Measurements from ENCODE around the gene NKX1-1.

DNA sequence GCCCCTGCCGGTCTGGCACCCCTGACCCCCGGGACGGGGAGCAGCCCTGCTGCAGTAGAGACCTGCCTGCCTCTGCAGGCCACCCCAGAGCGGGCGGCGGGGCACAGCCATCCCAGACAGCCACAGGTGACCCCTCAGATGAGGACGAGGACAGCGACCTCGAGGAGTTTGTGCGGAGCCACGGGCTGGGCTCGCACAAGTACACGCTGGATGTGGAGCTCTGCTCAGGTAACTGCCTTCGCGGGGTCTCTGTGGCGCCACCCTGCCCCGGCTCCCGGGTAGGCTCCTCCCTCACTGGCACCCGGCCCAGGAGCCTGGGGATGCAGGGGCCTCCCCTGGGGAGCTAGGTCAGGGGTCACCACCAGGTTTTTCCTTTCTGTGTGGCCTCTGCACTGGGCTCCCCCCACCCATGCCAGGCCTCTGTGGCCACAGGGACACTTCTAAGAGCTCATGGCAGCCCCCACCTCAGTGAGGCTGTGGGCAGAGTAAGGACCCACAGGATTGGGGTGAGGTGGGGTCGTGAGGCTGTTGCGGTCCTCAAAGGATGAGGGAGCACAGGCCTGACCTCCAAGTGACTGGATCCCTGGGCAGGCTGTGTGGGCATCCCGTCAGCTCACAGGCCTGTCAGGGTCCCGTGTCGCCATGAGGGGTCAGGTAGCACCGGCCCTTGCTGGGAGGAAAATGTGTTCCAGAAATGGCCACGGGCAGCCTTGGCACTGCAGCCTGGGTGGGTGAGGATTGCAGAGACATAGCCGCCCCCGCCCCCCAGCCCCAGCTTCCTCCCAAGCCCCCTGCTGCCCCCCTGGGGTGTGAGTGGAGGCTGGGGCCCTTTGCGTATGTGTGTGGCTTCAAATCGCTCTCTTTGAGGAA, 52.8 kb downstream of the NKX1-1 start:
- TF ChIP-seq POLR2A (IDR thresholded peaks at IDR 0.05) (no peak), CTCF (IDR thresholded peaks at IDR 0.05) (no peak)
